ENCODE results near the gene ADNP.

The ADNP gene

GRCh38 chr20:50855498-50856474 is 75.5 kb downstream of the ADNP start:
- no peak for TF ChIP-seq CTCF (IDR thresholded peaks at IDR 0.05; ENCODE audit: low read depth, low read length)
- H3K4me3 ChIP-seq (ENCODE audit: low read depth, low read length): no peak overlapping the region

DNA sequence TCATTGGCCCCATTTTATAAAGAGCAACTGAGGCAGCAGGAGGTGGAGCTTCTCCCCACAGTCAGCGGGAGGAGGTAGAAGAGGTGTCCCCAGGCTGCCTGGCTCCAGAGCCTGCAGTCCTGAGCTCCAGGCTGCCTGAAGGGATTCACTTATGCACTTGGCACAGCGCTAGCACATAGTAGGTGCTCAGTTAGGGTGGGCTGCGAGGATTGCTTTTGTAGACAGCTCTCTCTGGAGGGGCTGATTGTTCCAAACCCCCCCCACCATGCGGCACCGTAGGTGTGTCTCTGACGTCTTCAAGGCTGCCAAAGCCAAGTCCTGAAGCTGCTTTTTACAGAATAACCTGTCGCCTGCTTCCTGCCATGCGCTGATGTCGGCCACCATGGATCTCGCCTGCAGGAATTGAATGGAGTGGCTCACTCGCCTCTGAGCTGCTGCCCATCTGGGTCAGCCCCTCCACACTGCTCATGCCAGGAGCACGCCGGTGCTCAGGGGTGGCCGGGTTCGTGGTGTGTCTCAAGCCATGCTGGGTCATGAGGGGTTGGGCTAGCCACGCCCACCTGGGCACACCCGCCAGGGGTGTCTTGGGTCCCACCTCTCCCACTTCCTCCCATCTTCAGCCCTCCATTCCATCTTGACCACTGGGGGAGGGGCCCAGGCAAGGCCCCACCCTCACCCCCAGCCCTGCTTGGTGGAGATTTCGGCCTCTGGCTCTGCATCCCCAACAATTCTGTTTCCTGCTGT is 76.6 kb downstream of the ADNP start:
- no peak overlapping the region for H3K4me3 ChIP-seq (ENCODE audit: low read depth, low read length)
- TF ChIP-seq CTCF (IDR thresholded peaks at IDR 0.05; ENCODE audit: low read depth, low read length): no peak

- no peak for TF ChIP-seq CTCF (IDR thresholded peaks at IDR 0.05; ENCODE audit: low read depth, low read length)
- H3K4me3 ChIP-seq (ENCODE audit: low read depth, low read length): no peak overlapping the region
Measured at GRCh38 chr20:50852085-50852484, 79.2 kb downstream of the ADNP start.

DNA sequence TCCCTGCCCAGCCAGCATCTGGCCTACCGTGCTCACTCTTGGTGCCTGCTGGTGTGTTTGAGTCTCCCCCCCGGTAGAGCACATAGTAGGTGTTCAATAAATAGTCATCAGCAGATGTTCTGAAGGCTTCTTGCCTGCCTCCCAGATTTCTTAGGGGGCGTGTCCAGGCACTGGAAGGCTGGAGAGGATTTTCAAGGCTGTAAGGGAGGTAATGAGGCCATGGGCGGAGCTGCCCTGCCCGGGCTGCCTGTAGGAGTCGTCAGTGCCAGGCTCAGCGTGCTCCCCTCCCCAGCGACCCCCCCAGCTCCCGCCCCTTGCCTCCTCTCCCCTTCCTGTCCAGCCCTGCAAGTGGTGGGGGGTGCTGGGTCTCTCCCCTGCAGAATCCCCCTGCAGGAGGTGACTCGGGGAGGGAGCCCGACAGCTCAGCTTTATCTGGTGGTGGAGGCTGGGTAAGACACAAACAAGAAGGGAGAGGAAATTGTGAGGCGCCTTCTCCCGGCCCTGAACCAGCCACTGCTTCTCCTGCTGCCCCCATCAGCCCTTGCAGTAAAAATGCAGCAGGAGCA is 80.4 kb downstream of the ADNP start:
- no peak overlapping the region for H3K4me3 ChIP-seq (ENCODE audit: low read depth, low read length)
- TF ChIP-seq CTCF (IDR thresholded peaks at IDR 0.05; ENCODE audit: low read depth, low read length): no peak

DNA sequence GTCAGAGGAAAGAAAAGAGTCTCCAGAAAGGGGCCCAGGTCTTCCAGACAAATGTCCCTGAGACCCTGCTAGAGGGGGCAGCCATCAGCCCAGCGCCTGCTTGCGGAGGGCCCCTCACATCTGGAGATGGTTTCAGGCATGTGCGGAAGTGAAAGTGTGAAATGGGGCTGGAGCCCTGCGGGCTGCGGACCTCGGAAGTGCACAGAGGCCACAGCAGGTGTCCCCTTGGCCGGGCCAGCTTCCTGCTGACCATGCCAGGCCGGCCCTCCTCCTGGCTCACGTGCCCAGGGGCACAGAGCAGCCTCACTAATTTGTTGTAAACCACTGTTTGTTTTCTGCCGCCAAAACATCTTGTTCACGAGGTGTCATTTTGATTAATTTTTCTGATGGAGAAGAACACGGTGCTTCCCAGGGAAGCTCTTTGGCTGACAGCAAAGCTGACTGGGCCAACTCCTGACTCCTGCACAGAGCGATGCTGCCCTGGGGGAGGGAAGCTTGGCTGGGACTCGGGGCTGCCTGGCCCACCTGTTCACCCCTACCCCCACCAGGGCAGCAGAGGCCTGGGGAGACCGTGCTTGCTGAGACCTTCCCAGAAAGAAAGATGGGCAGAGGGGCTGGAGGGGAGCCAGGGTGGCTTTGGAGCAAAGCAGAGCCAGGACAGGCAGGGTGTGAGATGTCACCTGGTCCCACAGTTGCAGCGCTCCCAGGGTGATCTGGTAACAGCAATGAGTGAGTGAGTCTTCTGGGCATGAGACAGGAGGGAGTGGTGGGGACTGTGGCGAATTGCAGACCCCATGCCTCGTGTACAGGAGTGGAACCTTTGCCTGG is 82.2 kb downstream of the ADNP start:
- no peak overlapping the region for H3K4me3 ChIP-seq (ENCODE audit: low read depth, low read length)
- TF ChIP-seq CTCF (IDR thresholded peaks at IDR 0.05; ENCODE audit: low read depth, low read length): no peak

GRCh38 chr20:50848341-50848808 is 82.9 kb downstream of the ADNP start:
- TF ChIP-seq CTCF (IDR thresholded peaks at IDR 0.05; ENCODE audit: low read depth, low read length): no peak
- H3K4me3 ChIP-seq (ENCODE audit: low read depth, low read length): no peak overlapping the region
